SK-N-SH (cell line): Measurements from ENCODE around the gene RHCE. TPM values are rescaled to one million over a fixed set of nuclear protein-coding genes. Genes with fewer than 3 reads are reported as not detected.

Experiments used
- CTCF ChIA-PET: fragments of 300-600, 350-600 bp; formaldehyde crosslinking; extraction: SDS; loops from one replicate; lab custom pipeline; 2021; lab: Yijun Ruan, JAX
- POLR2A ChIA-PET: fragments of 350-600 bp; sonication (Branson Sonifier 250); formaldehyde crosslinking; extraction: SDS; loops from one replicate; lab custom pipeline; 2020; ENCODE audit warnings: antibody characterized with exemption, inconsistent platforms; lab: Yijun Ruan, JAX
- DNase-seq: peaks from one replicate; pipeline ENCODE4 v3.0.0; 2012
- H2AFZ ChIP-seq: fragments of 200-600 bp; sonication (generic); 2 replicates; pipeline ENCODE4 v1.8.1; 2016; ENCODE audit warnings: antibody characterized with exemption, mild to moderate bottlenecking, low read depth
- H3F3A ChIP-seq: fragments of 200-600 bp; sonication (generic); replicated peaks from 2 replicates; pipeline ENCODE3; 2016; ENCODE audit warnings: antibody characterized with exemption, mild to moderate bottlenecking; ENCODE audit not compliant: insufficient read depth
- H3K27ac ChIP-seq, 2 experiments: fragments of 200-500 bp in 1 of 2; fragments of 200-600 bp in 1 of 2; sonication (Bioruptor generic) in 1 of 2; sonication (generic), shearing (Covaris generic) in 1 of 2; 2 replicates each; pipeline versions ENCODE4 v1.5.1 to v1.6.1; 2014 to 2016; ENCODE audit warnings: low read depth in 2 of 2, inconsistent platforms in 1 of 2, low read length in 1 of 2, mild to moderate bottlenecking in 1 of 2, mixed read lengths in 1 of 2
- H3K27me3 ChIP-seq: fragments of 200-600 bp; sonication (generic), shearing (Covaris generic); 2 replicates; pipeline ENCODE4 v1.6.1; 2016; ENCODE audit warnings: mixed run types; ENCODE audit not compliant: insufficient read depth
- H3K36me3 ChIP-seq, 2 experiments: fragments of 200-500 bp in 1 of 2; fragments of 200-600 bp in 1 of 2; sonication (Bioruptor generic) in 1 of 2; sonication (generic) in 1 of 2; replicated peaks in 1 of 2; 2 replicates each; pipeline versions ENCODE3 to v1.5.1; 2014 to 2016; ENCODE audit warnings: low read length in 1 of 2, mild to moderate bottlenecking in 1 of 2; ENCODE audit not compliant: insufficient read depth in 2 of 2, control insufficient read depth in 1 of 2
- H3K4me1 ChIP-seq, 2 experiments: fragments of 200-500 bp in 1 of 2; fragments of 200-600 bp in 1 of 2; sonication (Bioruptor generic) in 1 of 2; sonication (generic), shearing (Covaris generic) in 1 of 2; 2 replicates each; pipeline versions ENCODE4 v1.5.1 to v1.6.1; 2014 to 2016; ENCODE audit warnings: low read depth in 1 of 2, low read length in 1 of 2, mixed run types in 1 of 2; ENCODE audit not compliant: insufficient read depth in 2 of 2, control insufficient read depth in 1 of 2
- H3K4me2 ChIP-seq: fragments of 200-600 bp; sonication (generic), shearing (Covaris generic); 2 replicates; pipeline ENCODE4 v1.6.1; 2017; ENCODE audit warnings: mixed run types
- H3K4me3 ChIP-seq, 2 experiments: fragments of 200-500 bp in 1 of 2; fragments of 200-600 bp in 1 of 2; sonication (Bioruptor generic) in 1 of 2; sonication (generic), shearing (Covaris generic) in 1 of 2; 2 replicates each; pipeline versions ENCODE4 v1.5.1 to v1.8.1; 2014 to 2016; ENCODE audit warnings: low read depth in 2 of 2, inconsistent platforms in 1 of 2, low read length in 1 of 2, mild to moderate bottlenecking in 1 of 2, mixed read lengths in 1 of 2, moderate library complexity in 1 of 2
- H3K79me2 ChIP-seq: fragments of 200-600 bp; sonication (generic); 2 replicates; pipeline ENCODE4 v1.8.1; 2017; ENCODE audit warnings: mild to moderate bottlenecking; ENCODE audit not compliant: insufficient read depth
- H3K9ac ChIP-seq: fragments of 200-600 bp; sonication (generic); 2 replicates; pipeline ENCODE4 v1.6.1; 2017; ENCODE audit warnings: mixed run types
- H3K9me2 ChIP-seq: fragments of 200-600 bp; sonication (generic); 2 replicates; pipeline ENCODE4 v1.6.1; 2017; ENCODE audit warnings: mixed run types
- H3K9me3 ChIP-seq: fragments of 200-600 bp; sonication (generic); 2 replicates; pipeline ENCODE4 v1.6.1; 2017; ENCODE audit warnings: mixed run types, mild to moderate bottlenecking, moderate library complexity
- H4K20me1 ChIP-seq: fragments of 200-600 bp; sonication (generic); 2 replicates; pipeline ENCODE4 v1.6.1; 2017; ENCODE audit warnings: mild to moderate bottlenecking, mixed run types; ENCODE audit not compliant: insufficient read depth
- ELF1 ChIP-seq: IDR thresholded peaks from 2 replicates; pipeline ENCODE4 v1.4.0; 2012
- FOSL2 ChIP-seq: IDR thresholded peaks from 2 replicates; pipeline ENCODE4 v1.4.0; 2012; ENCODE audit warnings: low read depth, mild to moderate bottlenecking, moderate library complexity, borderline replicate concordance
- FOXJ3 ChIP-seq: sonication (generic); formaldehyde crosslinking; IDR thresholded peaks from 2 replicates; pipeline ENCODE4 v1.5.1; 2020; ENCODE audit warnings: mild to moderate bottlenecking, missing genetic modification reagents
- FOXM1 ChIP-seq: IDR thresholded peaks from 2 replicates; pipeline ENCODE4 v1.4.0; 2012; ENCODE audit warnings: low read depth, mild to moderate bottlenecking
- GABPA ChIP-seq: IDR thresholded peaks from 2 replicates; pipeline ENCODE4 v1.4.0; 2012; ENCODE audit warnings: low read depth, mild to moderate bottlenecking
- GATA2 ChIP-seq: sonication (generic); formaldehyde crosslinking; IDR thresholded peaks from 2 replicates; pipeline ENCODE4 v1.5.0; 2020; ENCODE audit warnings: mild to moderate bottlenecking, missing genetic modification reagents
- IRF3 ChIP-seq: fragments of 150-350 bp; IDR thresholded peaks from 2 replicates; pipeline ENCODE4 v1.6.1; 2016; ENCODE audit warnings: mild to moderate bottlenecking, low read depth, low read length
- JUND ChIP-seq: IDR thresholded peaks from 2 replicates; pipeline ENCODE4 v1.4.0; 2012
- MEF2A ChIP-seq: IDR thresholded peaks from 2 replicates; pipeline ENCODE4 v1.4.0; 2012; ENCODE audit warnings: low read depth, borderline replicate concordance
- MXI1 ChIP-seq: IDR thresholded peaks from 2 replicates; pipeline ENCODE4 v1.6.1; 2012; ENCODE audit warnings: mild to moderate bottlenecking, low read depth, low read length, improper control_type of control experiment
- NFIC ChIP-seq: IDR thresholded peaks from 2 replicates; pipeline ENCODE4 v1.4.0; 2012; ENCODE audit warnings: borderline replicate concordance
- NRF1 ChIP-seq: IDR thresholded peaks from 2 replicates; pipeline ENCODE4 v1.6.1; 2012; ENCODE audit warnings: low read depth, mild to moderate bottlenecking, low read length
- POLR2AphosphoS5 ChIP-seq: IDR thresholded peaks from 2 replicates; pipeline ENCODE4 v1.6.1; 2012; ENCODE audit warnings: low read depth, low read length
- RAD21 ChIP-seq: IDR thresholded peaks from 2 replicates; pipeline ENCODE4 v1.6.1; 2012; ENCODE audit warnings: mild to moderate bottlenecking, low read length
- RCOR1 ChIP-seq: fragments of 150-350 bp; IDR thresholded peaks from 2 replicates; pipeline ENCODE4 v1.6.1; 2017; ENCODE audit warnings: antibody characterized with exemption, low read length
- SIN3A ChIP-seq: IDR thresholded peaks from 2 replicates; pipeline ENCODE4 v1.6.1; 2012; ENCODE audit warnings: low read depth, mild to moderate bottlenecking, low read length, moderate library complexity, borderline replicate concordance
- SMC3 ChIP-seq: IDR thresholded peaks from 2 replicates; pipeline ENCODE4 v1.6.1; 2012; ENCODE audit warnings: low read depth, low read length, improper control_type of control experiment
- TAF1 ChIP-seq: IDR thresholded peaks from 2 replicates; pipeline ENCODE4 v1.6.1; 2012; ENCODE audit warnings: low read depth, mild to moderate bottlenecking, low read length, moderate library complexity, borderline replicate concordance
- USF1 ChIP-seq: IDR thresholded peaks from 2 replicates; pipeline ENCODE4 v1.4.0; 2012; ENCODE audit warnings: low read depth, borderline replicate concordance
- YY1 ChIP-seq: IDR thresholded peaks from 2 replicates; pipeline ENCODE4 v1.4.0; 2012; ENCODE audit warnings: low read depth, mild to moderate bottlenecking
- WGBS: methylation state at CpG from one replicate; pipeline ENCODE4 v1.1.6; 2017; ENCODE audit warnings: low lambda C conversion rate; 5-methylcytosine and 5-hydroxymethylcytosine counted together
- polyA plus RNA-seq, 3 experiments: library from polyadenylated mRNA; depleted of rRNA; stranded (reverse); fragments of >200 nt; gene quantifications; 2 replicates each; pipeline ENCODE4 v1.2.3, GENCODE V29; 2012
- TF ChIP-seq, protein P1 (sequence below): IDR thresholded peaks from 2 replicates; pipeline ENCODE4 v1.4.0; 2012; ENCODE audit warnings: low read depth, borderline replicate concordance
- TF ChIP-seq, protein P2 (sequence below): IDR thresholded peaks from 2 replicates; pipeline ENCODE4; 2012

Gene RHCE
- polyA plus RNA-seq, 1 of the 3 experiments (the other 2 are of a cell fraction), result 0.54 TPM

DNA sequence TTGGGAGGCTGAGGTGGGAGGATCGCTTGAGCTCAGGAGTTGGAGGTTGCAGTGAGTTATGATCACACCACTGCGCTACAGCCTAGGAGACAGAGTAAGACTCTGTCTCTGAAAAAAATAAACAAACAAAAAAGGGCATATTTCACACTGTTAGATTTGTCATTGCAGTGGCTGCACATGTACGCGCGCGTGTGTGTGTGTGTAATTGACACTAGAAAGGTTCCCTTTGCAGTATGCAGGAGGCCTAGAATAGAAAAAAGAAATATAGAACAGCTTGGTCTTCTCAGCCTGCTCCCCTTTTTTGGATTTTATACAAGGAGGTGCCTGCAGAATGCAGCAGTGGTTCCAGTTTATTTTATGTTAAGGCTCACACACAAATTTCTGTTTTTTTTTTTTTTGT, 18.7 kb upstream of the RHCE start:
- 99% methylated on average over 6 of the region's 6 CpGs for WGBS
- CTCF ChIA-PET, result no interaction called here
- Histone ChIP-seq H3K4me1 (peaks cover 19 to 23% of the 10 kb centered on the region in 2 experiments; a peak in 3 of 4 replicates), H3K4me3 (no peak overlapping the region), H3K27ac (no peak overlapping the region), H3K9ac (no peak overlapping the region), H4K20me1 (peaks cover 35% of the 10 kb centered on the region), H3K27me3 (no peaks in the 10 kb centered on the region), H3K79me2 (peaks cover 98% of the 10 kb centered on the region), H2AFZ (no peak overlapping the region), H3F3A (peaks cover 34% of the 10 kb centered on the region), H3K9me2 (no peaks in the 10 kb centered on the region), H3K9me3 (no peaks in the 10 kb centered on the region), H3K4me2 (no peak overlapping the region), H3K36me3 (peaks cover 0 to 8% of the 10 kb centered on the region in 2 experiments)
- no peak for DNase-seq
- TF ChIP-seq, protein P1, sequence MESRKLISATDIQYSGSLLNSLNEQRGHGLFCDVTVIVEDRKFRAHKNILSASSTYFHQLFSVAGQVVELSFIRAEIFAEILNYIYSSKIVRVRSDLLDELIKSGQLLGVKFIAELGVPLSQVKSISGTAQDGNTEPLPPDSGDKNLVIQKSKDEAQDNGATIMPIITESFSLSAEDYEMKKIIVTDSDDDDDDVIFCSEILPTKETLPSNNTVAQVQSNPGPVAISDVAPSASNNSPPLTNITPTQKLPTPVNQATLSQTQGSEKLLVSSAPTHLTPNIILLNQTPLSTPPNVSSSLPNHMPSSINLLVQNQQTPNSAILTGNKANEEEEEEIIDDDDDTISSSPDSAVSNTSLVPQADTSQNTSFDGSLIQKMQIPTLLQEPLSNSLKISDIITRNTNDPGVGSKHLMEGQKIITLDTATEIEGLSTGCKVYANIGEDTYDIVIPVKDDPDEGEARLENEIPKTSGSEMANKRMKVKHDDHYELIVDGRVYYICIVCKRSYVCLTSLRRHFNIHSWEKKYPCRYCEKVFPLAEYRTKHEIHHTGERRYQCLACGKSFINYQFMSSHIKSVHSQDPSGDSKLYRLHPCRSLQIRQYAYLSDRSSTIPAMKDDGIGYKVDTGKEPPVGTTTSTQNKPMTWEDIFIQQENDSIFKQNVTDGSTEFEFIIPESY, result no peak
- TF ChIP-seq ELF1, result no peak
- no peak for TF ChIP-seq MEF2A
- no peak for TF ChIP-seq JUND
- TF ChIP-seq SIN3A, result no peak
- TF ChIP-seq NFIC, result no peak
- no peak for TF ChIP-seq RCOR1
- TF ChIP-seq TAF1, result no peak
- TF ChIP-seq POLR2AphosphoS5, result no peak
- no peak for TF ChIP-seq FOXM1
- no peak for TF ChIP-seq GATA2 (CRISPR knock-in tag)
- TF ChIP-seq RAD21, result no peak
- no peak for TF ChIP-seq FOSL2
- TF ChIP-seq GABPA, result no peak
- TF ChIP-seq SMC3, result no peak
- TF ChIP-seq, protein P2, sequence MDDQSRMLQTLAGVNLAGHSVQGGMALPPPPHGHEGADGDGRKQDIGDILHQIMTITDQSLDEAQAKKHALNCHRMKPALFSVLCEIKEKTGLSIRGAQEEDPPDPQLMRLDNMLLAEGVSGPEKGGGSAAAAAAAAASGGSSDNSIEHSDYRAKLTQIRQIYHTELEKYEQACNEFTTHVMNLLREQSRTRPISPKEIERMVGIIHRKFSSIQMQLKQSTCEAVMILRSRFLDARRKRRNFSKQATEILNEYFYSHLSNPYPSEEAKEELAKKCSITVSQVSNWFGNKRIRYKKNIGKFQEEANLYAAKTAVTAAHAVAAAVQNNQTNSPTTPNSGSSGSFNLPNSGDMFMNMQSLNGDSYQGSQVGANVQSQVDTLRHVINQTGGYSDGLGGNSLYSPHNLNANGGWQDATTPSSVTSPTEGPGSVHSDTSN, result no peak
- TF ChIP-seq FOXJ3 (CRISPR knock-in tag), result no peak
- TF ChIP-seq MXI1, result no peak
- no peak for TF ChIP-seq NRF1
- POLR2A ChIA-PET, result interaction anchor here (0.7 kb wide), 1 partner anchor 140 kb away, joined by 5 read pairs; no protein-coding TSS in a partner anchor

- peaks cover 43% of the 10 kb centered on the region for H4K20me1 ChIP-seq
- ChIA-PET POLR2A (no interaction called here), CTCF (interaction anchor here (1.4 kb wide), 1 partner anchor 83 kb away, joined by 3 read pairs; no protein-coding TSS in a partner anchor)
- DNase-seq, result no peak
- no peak overlapping the region for H3K4me2 ChIP-seq
- H3K27me3 ChIP-seq, result no peaks in the 10 kb centered on the region
- no peak overlapping the region for H3K9ac ChIP-seq
- H3K27ac ChIP-seq, result no peak overlapping the region
- H3K9me3 ChIP-seq, result no peaks in the 10 kb centered on the region
- no peak overlapping the region for H2AFZ ChIP-seq
- H3K4me3 ChIP-seq, result no peak overlapping the region
- H3K36me3 ChIP-seq, result peaks cover 3 to 8% of the 10 kb centered on the region in 2 experiments
- H3F3A ChIP-seq, result peaks cover 26% of the 10 kb centered on the region
- peaks cover 98% of the 10 kb centered on the region for H3K79me2 ChIP-seq
- no peaks in the 10 kb centered on the region for H3K9me2 ChIP-seq
- peaks cover 22 to 33% of the 10 kb centered on the region in 2 experiments; a peak in 3 of 4 replicates for H3K4me1 ChIP-seq
- 96% methylated on average over 8 of the region's 8 CpGs for WGBS
- TF ChIP-seq IRF3, result no peak
- TF ChIP-seq FOSL2, result no peak
- no peak for TF ChIP-seq NFIC
- no peak for TF ChIP-seq USF1
- TF ChIP-seq YY1, result no peak
- TF ChIP-seq MXI1, result no peak
- no peak for TF ChIP-seq POLR2AphosphoS5
These were observed 17.0 kb upstream of the RHCE start for GRCh38 chr1:25437672-25438071.
